B cell (primary cell): ENCODE results near the gene SLC39A1. TPM values are rescaled to one million over a fixed set of nuclear protein-coding genes. Genes with fewer than 3 reads are reported as not detected.

Experiments used
- ATAC-seq: fragments of 200-7000 bp; cut with Tn5 transposase; one replicate; pipeline ENCODE4 v1.10.0; 2021; ENCODE audit warnings: low read depth, mild to moderate bottlenecking, moderate number of reproducible peaks, moderate library complexity
- CTCF ChIA-PET: fragments of 350-600 bp; sonication (Branson Sonifier 250); formaldehyde crosslinking; loops from one replicate; lab custom pipeline; 2021; ENCODE audit warnings: antibody characterized with exemption, inconsistent platforms; lab: Charles Lee
- POLR2A ChIA-PET: fragments of 350-600 bp; sonication (Branson Sonifier 250); formaldehyde crosslinking; loops from one replicate; lab custom pipeline; 2021; ENCODE audit warnings: antibody characterized with exemption; lab: Charles Lee
- DNase-seq: peaks from one replicate; pipeline ENCODE4 v3.0.0; 2013
- H2AFZ ChIP-seq: 2 replicates; pipeline ENCODE4 v1.6.1; 2012; ENCODE audit warnings: mild to moderate bottlenecking, low read depth, low read length; ENCODE audit not compliant: insufficient read depth, poor library complexity, severe bottlenecking
- H3K27ac ChIP-seq, 2 donors: 1 replicate in 1 of 2; 2 replicates in 1 of 2; pipeline ENCODE4 v1.5.1; 2012 to 2013; ENCODE audit warnings: low read length in 2 of 2, mild to moderate bottlenecking in 2 of 2, moderate library complexity in 1 of 2
- H3K27me3 ChIP-seq, 4 experiments: fragments of 200-600 bp in 1 of 4; sonication (generic) in 1 of 4; replicated peaks in 1 of 4; 1 replicate in 2 of 4; 2 replicates in 2 of 4; pipeline versions ENCODE4 v1.6.1 to v1.7.0; 2013 to 2016; ENCODE audit warnings: low read length in 3 of 4, mild to moderate bottlenecking in 2 of 4, mixed read lengths in 1 of 4, moderate library complexity in 1 of 4; ENCODE audit not compliant: insufficient read depth in 4 of 4, control insufficient read depth in 3 of 4; ENCODE audit errors: control extremely low read depth in 1 of 4
- H3K36me3 ChIP-seq, 2 experiments: replicated peaks in 1 of 2; 1 replicate in 1 of 2; 2 replicates in 1 of 2; pipeline versions ENCODE4 v1.6.1 to v1.7.1; 2013; ENCODE audit warnings: low read length in 1 of 2; ENCODE audit not compliant: insufficient read depth in 2 of 2, control insufficient read depth in 1 of 2; ENCODE audit errors: control extremely low read depth in 1 of 2, extremely low read depth in 1 of 2
- H3K4me1 ChIP-seq, 2 donors: fragments of 200-600 bp in 1 of 2; sonication (generic) in 1 of 2; 1 replicate in 1 of 2; 2 replicates in 1 of 2; pipeline versions ENCODE4 v1.5.1 to v1.6.1; 2013 to 2017; ENCODE audit warnings: low read length in 2 of 2; ENCODE audit not compliant: control insufficient read depth in 2 of 2, insufficient read depth in 2 of 2
- H3K4me2 ChIP-seq: replicated peaks from 2 replicates; pipeline ENCODE3; 2012; ENCODE audit warnings: mild to moderate bottlenecking, low read depth, low read length; ENCODE audit not compliant: poor library complexity, severe bottlenecking
- H3K4me3 ChIP-seq, 5 experiments: fragments of 200-600 bp in 1 of 5; sonication (generic) in 1 of 5; 1 replicate in 3 of 5; 2 replicates in 2 of 5; pipeline versions ENCODE4 v1.5.1 to v1.7.0; 2011 to 2016; ENCODE audit warnings: low read length in 4 of 5, mild to moderate bottlenecking in 4 of 5, low read depth in 2 of 5, control low read depth in 1 of 5, moderate library complexity in 1 of 5; ENCODE audit not compliant: insufficient read depth in 1 of 5; ENCODE audit errors: control extremely low read depth in 1 of 5, extremely low read depth in 1 of 5
- H3K79me2 ChIP-seq: fragments of 200-600 bp; sonication (generic); one replicate; pipeline ENCODE4 v1.6.0; 2016; ENCODE audit warnings: low read length; ENCODE audit not compliant: control insufficient read depth, insufficient read depth
- H3K9ac ChIP-seq: fragments of 200-600 bp; sonication (generic); 2 replicates; pipeline ENCODE4 v1.6.1; 2017; ENCODE audit warnings: mild to moderate bottlenecking, low read length, moderate library complexity
- H3K9me3 ChIP-seq, 3 donors: one replicate each; pipeline versions ENCODE4 v1.6.1 to v1.7.1; 2013; ENCODE audit warnings: low read length in 2 of 3; ENCODE audit not compliant: control insufficient read depth in 2 of 3, insufficient read depth in 1 of 3; ENCODE audit errors: control extremely low read depth in 1 of 3
- H4K20me1 ChIP-seq: 2 replicates; pipeline ENCODE4 v1.6.0; 2012; ENCODE audit warnings: mild to moderate bottlenecking, low read length; ENCODE audit not compliant: insufficient read depth, control insufficient read depth, poor library complexity, severe bottlenecking
- H3K27ac Mint-ChIP-seq: one replicate; pipeline ENCODE4 v1.8.0; 2021; ENCODE audit warnings: mixed read lengths
- H3K27me3 Mint-ChIP-seq: one replicate; pipeline ENCODE4 v1.8.0; 2021; ENCODE audit warnings: mixed read lengths
- H3K4me1 Mint-ChIP-seq: one replicate; pipeline ENCODE4 v1.8.0; 2021; ENCODE audit warnings: mixed read lengths
- H3K4me3 Mint-ChIP-seq: one replicate; pipeline ENCODE4 v1.8.0; 2021; ENCODE audit warnings: mixed read lengths
- H3K9me3 Mint-ChIP-seq: one replicate; pipeline ENCODE4 v1.8.0; 2022; ENCODE audit warnings: mixed read lengths; ENCODE audit not compliant: insufficient read depth
- CTCF ChIP-seq: fragments of 200-600 bp; IDR thresholded peaks from one replicate; pipeline ENCODE4 v1.8.0; 2022; ENCODE audit warnings: antibody characterized with exemption, mild to moderate bottlenecking
- EZH2 ChIP-seq: IDR thresholded peaks from 2 replicates; pipeline ENCODE4 v1.6.1; 2012; ENCODE audit warnings: borderline replicate concordance, low read depth, mild to moderate bottlenecking, moderate library complexity, low read length; ENCODE audit not compliant: insufficient read depth, poor library complexity, severe bottlenecking
- WGBS: methylation state at CpG from one replicate; pipeline ENCODE4 v1.1.5; 2013; ENCODE audit warnings: missing lambda C conversion rate; ENCODE audit not compliant: insufficient coverage; 5-methylcytosine and 5-hydroxymethylcytosine counted together
- intact Hi-C: fragments of 100-400 bp; cut with micrococcal nuclease; formaldehyde crosslinking; loops from one replicate; pipeline ENCODE4 v1.10.0; 2022
- polyA plus RNA-seq: library from polyadenylated mRNA; depleted of rRNA; stranded (reverse); fragments of >200 nt; gene quantifications from 2 replicates; pipeline ENCODE4 v1.2.3, GENCODE V29; 2012
- total RNA-seq, 2 donors: library from RNA; stranded (reverse); fragments of 120-200 nt in 1 of 2; gene quantifications; 1 replicate in 1 of 2; 2 replicates in 1 of 2; pipeline versions ENCODE4 v1.2.3 to v1.2.4, GENCODE V29; 2013 to 2022

The SLC39A1 gene
- total and polyA plus RNA-seq, 2 donors (not counting 1 experiment from before 2014, with no cell fraction given), result 19.3 to 28.1 TPM

- Histone ChIP-seq H3K4me2 (no peak overlapping the region), H3K36me3 (peaks cover 0 to 19% of the 10 kb centered on the region in 2 experiments), H3K4me1 (peaks cover 48 to 52% of the 10 kb centered on the region in 2 donors), H4K20me1 (peaks cover 40% of the 10 kb centered on the region), H3K9me3 (no peaks in the 10 kb centered on the region), H2AFZ (no peak overlapping the region), H3K4me3 (no peak overlapping the region), H3K27me3 (no peaks in the 10 kb centered on the region), H3K27ac (peak overlapping the region in 1 of 2 donors; percentile 97), H3K79me2 (peaks cover 73% of the 10 kb centered on the region), H3K9ac (no peak overlapping the region)
- Mint-ChIP-seq H3K27me3 (no peaks in the 10 kb centered on the region), H3K27ac (peak overlapping the region; percentile 97), H3K4me1 (peaks cover 68% of the 10 kb centered on the region), H3K4me3 (no peak overlapping the region), H3K9me3 (no peaks in the 10 kb centered on the region)
- 95% methylated on average over 3 of the region's 3 CpGs for WGBS
- DNase-seq (no peak), ATAC-seq (no peak)
- ChIA-PET CTCF (interaction anchor here (1.0 to 5.6 kb wide), 4 partner anchors 8 to 28 kb away, joined by 5 to 47 read pairs (median 8); partner anchors contain the start of genes CREB3L4, DENND4B and JTB), POLR2A (interaction anchor here (1.6 to 9.2 kb wide), 4 partner anchors 8 to 37 kb away, joined by 3 to 115 read pairs (median 16); partner anchors contain the start of genes CREB3L4, DENND4B and GATAD2B)
- TF ChIP-seq CTCF, result no peak
- no peak for TF ChIP-seq EZH2
- intact Hi-C loops, result loop anchor here (5.0 kb wide), 1 partner anchor 313 kb away; the partner anchor contains the start of gene HAX1
Observed at GRCh38 chr1:153959454-153959853, 3.9 kb downstream of the SLC39A1 start.

- Mint-ChIP-seq H3K4me1 (peaks cover 70% of the 10 kb centered on the region), H3K27ac (peak overlapping the region; percentile 97), H3K4me3 (peak overlapping the region; percentile 100), H3K27me3 (no peaks in the 10 kb centered on the region), H3K9me3 (no peaks in the 10 kb centered on the region)
- Histone ChIP-seq H2AFZ (peak overlapping the region; percentile 39), H3K4me1 (peaks cover 45 to 49% of the 10 kb centered on the region in 2 donors), H3K9ac (peak overlapping the region; percentile 99), H3K36me3 (peaks cover 0 to 24% of the 10 kb centered on the region in 2 experiments), H4K20me1 (peaks cover 46% of the 10 kb centered on the region), H3K27ac (peak overlapping the region in 1 of 2 donors; percentile 97), H3K9me3 (no peaks in the 10 kb centered on the region), H3K4me3 (peak overlapping the region in 2 of 5 experiments; percentile 79 to 98), H3K27me3 (no peaks in the 10 kb centered on the region), H3K79me2 (peaks cover 73% of the 10 kb centered on the region), H3K4me2 (peak overlapping the region; percentile 86)
- WGBS, result no CpG with 5 or more reads among the region's 4 CpGs
- DNase-seq (no peak), ATAC-seq (no peak)
- CTCF ChIA-PET, result interaction anchor here (0.7 to 5.6 kb wide), 6 partner anchors 9 to 391 kb away, joined by 3 to 47 read pairs (median 6); partner anchors contain the start of genes CREB3L4, DENND4B and JTB
- intact Hi-C loops, result loop anchor here (1.0 to 5.0 kb wide), 7 partner anchors 8 to 313 kb away; partner anchors contain the start of genes CREB3L4, DENND4B, HAX1 and JTB
- TF ChIP-seq CTCF (no peak), EZH2 (no peak)
- POLR2A ChIA-PET, result interaction anchor here (0.5 to 9.2 kb wide), 8 partner anchors 9 to 185 kb away, joined by 3 to 115 read pairs (median 6); partner anchors contain the start of genes CREB3L4, DENND4B, GATAD2B and RPS27
Observed at GRCh38 chr1:153958961-153959260, 4.4 kb downstream of the SLC39A1 start.
